A549 treated with DMSO at 1 μM for 4 hours (cell line): ENCODE results near the gene MAGEB4. TPM values are rescaled to one million over a fixed set of nuclear protein-coding genes. Genes with fewer than 3 reads are reported as not detected.

Experiments
- total RNA-seq: library from RNA; stranded (reverse); fragments of 200-300 nt; extraction: Qiagen RNA extraction; gene quantifications from 5 replicates; pipeline ENCODE4 v1.2.3, GENCODE V29; 2022; ENCODE audit warnings: low read depth

Gene MAGEB4, protein sequence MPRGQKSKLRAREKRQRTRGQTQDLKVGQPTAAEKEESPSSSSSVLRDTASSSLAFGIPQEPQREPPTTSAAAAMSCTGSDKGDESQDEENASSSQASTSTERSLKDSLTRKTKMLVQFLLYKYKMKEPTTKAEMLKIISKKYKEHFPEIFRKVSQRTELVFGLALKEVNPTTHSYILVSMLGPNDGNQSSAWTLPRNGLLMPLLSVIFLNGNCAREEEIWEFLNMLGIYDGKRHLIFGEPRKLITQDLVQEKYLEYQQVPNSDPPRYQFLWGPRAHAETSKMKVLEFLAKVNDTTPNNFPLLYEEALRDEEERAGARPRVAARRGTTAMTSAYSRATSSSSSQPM
- not detected in 5 replicates for total RNA-seq

DNA sequence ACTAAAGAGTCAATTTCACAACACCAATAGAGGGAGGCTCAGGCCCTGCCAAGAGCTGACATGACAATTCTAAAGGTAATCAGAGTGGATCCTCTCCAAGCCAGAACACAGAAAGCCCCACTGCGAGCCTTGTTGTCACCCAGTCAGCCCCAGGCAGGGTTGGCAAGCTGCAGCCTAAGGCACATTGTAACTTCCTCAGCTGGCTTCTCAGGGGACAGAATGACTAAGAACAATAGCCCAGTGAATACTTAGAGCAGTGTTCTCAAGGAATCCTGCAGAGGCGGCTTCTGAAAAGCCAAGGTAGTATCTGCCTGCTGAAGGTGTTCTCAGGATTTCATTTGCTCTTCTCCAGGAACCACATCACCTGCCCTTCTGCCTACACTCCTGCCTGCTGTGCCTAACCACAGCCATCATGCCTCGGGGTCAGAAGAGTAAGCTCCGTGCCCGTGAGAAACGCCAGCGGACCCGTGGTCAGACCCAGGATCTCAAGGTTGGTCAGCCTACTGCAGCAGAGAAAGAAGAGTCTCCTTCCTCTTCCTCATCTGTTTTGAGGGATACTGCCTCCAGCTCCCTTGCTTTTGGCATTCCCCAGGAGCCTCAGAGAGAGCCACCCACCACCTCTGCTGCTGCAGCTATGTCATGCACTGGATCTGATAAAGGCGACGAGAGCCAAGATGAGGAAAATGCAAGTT, at the start of gene MAGEB4:
MAGEB4 (plus strand) TSS at position 277 of the 692 bp plus-strand sequence; CDS start at position 413, 136 bp downstream.

GRCh38 chrX:30215357-30215843, 26.4 kb upstream of the MAGEB4 start, which contains the start of gene MAGEB2:
TSS of gene MAGEB2 (plus strand) at chrX:30215563. CDS start at chrX:30218581, 3,018 bp downstream.

GRCh38 chrX:30230395-30230794, 11.4 kb upstream of the MAGEB4 start, which contains the start of gene MAGEB3:
TSS of gene MAGEB3 (plus strand) at chrX:30230657. CDS start at chrX:30235925, 5,268 bp downstream.

GRCh38 chrX:30246769-30247489, 5.1 kb downstream of the MAGEB4 start, which contains the start of gene MAGEB1:
TSS of gene MAGEB1 (plus strand) at chrX:30247146. CDS start at chrX:30250494, 3,348 bp downstream.

Other genes starting within 250 kb of the MAGEB4 start
- not detected in 5 replicates for gene MAGEB2, start 26.4 kb upstream of the MAGEB4 start, total RNA-seq
- gene MAGEB3, start 11.3 kb upstream of the MAGEB4 start, total RNA-seq, result not detected in 5 replicates
- gene MAGEB1, start 5.1 kb downstream of the MAGEB4 start, total RNA-seq, result not detected in 5 replicates
- 31.1 to 49.4 TPM (median 34.6 TPM) in 5 replicates for gene NR0B1, start 67.4 kb downstream of the MAGEB4 start, total RNA-seq